Measurements from ENCODE around the gene TMEM150A.

TMEM150A gene

GRCh38 chr2:85588645-85589044 is 13.9 kb downstream of the TMEM150A start:
- TF ChIP-seq CTCF (IDR thresholded peaks at IDR 0.05; ENCODE audit: borderline replicate concordance, control extremely low read depth, extremely low read depth, insufficient read depth, missing control alignments): no peak
- DNase-seq (ENCODE audit: low spot score): no peak
- in situ Hi-C loops (cut with MboI; ENCODE audit: low sequenced_read_pairs, unreplicated experiment): no loop called here

- TF ChIP-seq CTCF (IDR thresholded peaks at IDR 0.05; ENCODE audit: borderline replicate concordance, control extremely low read depth, extremely low read depth, insufficient read depth, missing control alignments): no peak
- no peak for DNase-seq (ENCODE audit: low spot score)
- in situ Hi-C loops (cut with MboI; ENCODE audit: low sequenced_read_pairs, unreplicated experiment): no loop called here
Observed at GRCh38 chr2:85588236-85588635, 14.3 kb downstream of the TMEM150A start.

GRCh38 chr2:85585781-85586105 is 16.8 kb downstream of the TMEM150A start:
- no peak for TF ChIP-seq CTCF (IDR thresholded peaks at IDR 0.05; ENCODE audit: borderline replicate concordance, control extremely low read depth, extremely low read depth, insufficient read depth, missing control alignments)
- in situ Hi-C loops (cut with MboI; ENCODE audit: low sequenced_read_pairs, unreplicated experiment): no loop called here

GRCh38 chr2:85584857-85585780 is 17.4 kb downstream of the TMEM150A start:
- no peak for TF ChIP-seq CTCF (IDR thresholded peaks at IDR 0.05; ENCODE audit: borderline replicate concordance, control extremely low read depth, extremely low read depth, insufficient read depth, missing control alignments)
- in situ Hi-C loops (cut with MboI; ENCODE audit: low sequenced_read_pairs, unreplicated experiment): no loop called here
- DNase-seq (ENCODE audit: low spot score): peak; percentile 53

More at GRCh38 chr2:85585781-85586105, 16.8 kb downstream of the TMEM150A start:
- DNase-seq (ENCODE audit: low spot score): no peak

GRCh38 chr2:85584354-85584856 is 18.1 kb downstream of the TMEM150A start, which contains the start of gene VAMP5:
TSS of gene VAMP5 (plus strand) at chr2:85584431. CDS start at chr2:85584491, 60 bp downstream.
- TF ChIP-seq CTCF (IDR thresholded peaks at IDR 0.05; ENCODE audit: borderline replicate concordance, control extremely low read depth, extremely low read depth, insufficient read depth, missing control alignments): no peak
- peak; percentile 88 for DNase-seq (ENCODE audit: low spot score)
- in situ Hi-C loops (cut with MboI; ENCODE audit: low sequenced_read_pairs, unreplicated experiment): no loop called here

GRCh38 chr2:85583667-85584353 is 18.7 kb downstream of the TMEM150A start:
- no peak for TF ChIP-seq CTCF (IDR thresholded peaks at IDR 0.05; ENCODE audit: borderline replicate concordance, control extremely low read depth, extremely low read depth, insufficient read depth, missing control alignments)
- in situ Hi-C loops (cut with MboI; ENCODE audit: low sequenced_read_pairs, unreplicated experiment): no loop called here
- DNase-seq (ENCODE audit: low spot score): no peak

Data from GM13976 (cell line).